K562 (cell line): ENCODE results near the gene HMGA1. TPM values are rescaled to one million over a fixed set of nuclear protein-coding genes. Genes with fewer than 3 reads are reported as not detected.

Source experiments
- ATF1 ChIP-seq, 2 experiments: fragments of 450-650 bp in 1 of 2; IDR thresholded peaks; 2 replicates each; pipeline ENCODE4 v1.6.1; 2016; ENCODE audit warnings: missing compliant biosample characterization in 1 of 2, missing genetic modification characterization in 1 of 2
- CBFB ChIP-seq: sonication (generic); formaldehyde crosslinking; IDR thresholded peaks from 2 replicates; pipeline ENCODE4 v1.4.0; 2020; ENCODE audit warnings: mild to moderate bottlenecking, missing genetic modification reagents
- CHCHD3 ChIP-seq: fragments of 250-450 bp; sonication (Bioruptor Pico); IDR thresholded peaks from 2 replicates; pipeline ENCODE4 v2.1.2; 2022; ENCODE audit warnings: mild to moderate bottlenecking
- HDAC6 ChIP-seq: IDR thresholded peaks from 2 replicates; pipeline ENCODE4 v1.6.1; 2012; ENCODE audit warnings: low read depth, mild to moderate bottlenecking, control low read depth, inconsistent platforms, low read length, moderate library complexity
- HNRNPUL1 ChIP-seq: fragments of 200-400 bp; formaldehyde crosslinking; IDR thresholded peaks from 2 replicates; pipeline ENCODE4 v1.6.1; 2017; ENCODE audit warnings: low read length
- NCOA1 ChIP-seq: fragments of 450-650 bp; IDR thresholded peaks from 2 replicates; pipeline ENCODE4 v1.6.1; 2016; ENCODE audit warnings: low read depth
- NELFE ChIP-seq: IDR thresholded peaks from 2 replicates; pipeline ENCODE4 v1.6.1; 2011; ENCODE audit warnings: mild to moderate bottlenecking; ENCODE audit not compliant: insufficient read depth, insufficient read length
- PHB ChIP-seq: fragments of 250-450 bp; sonication (Bioruptor Pico); IDR thresholded peaks from 2 replicates; pipeline ENCODE4 v1.5.0; 2021
- PHB2 ChIP-seq: fragments of 450-650 bp; IDR thresholded peaks from 2 replicates; pipeline ENCODE4 v1.6.1; 2017; ENCODE audit warnings: low read depth
- PHF20 ChIP-seq: fragments of 450-650 bp; IDR thresholded peaks from 2 replicates; pipeline ENCODE4 v1.6.1; 2018; ENCODE audit not compliant: partially characterized antibody
- POLR2B ChIP-seq: fragments of 450-650 bp; IDR thresholded peaks from 2 replicates; pipeline ENCODE4 v1.6.1; 2018; ENCODE audit warnings: low read depth; ENCODE audit not compliant: partially characterized antibody
- ZNF311 ChIP-seq: fragments of 250-450 bp; sonication (Bioruptor Pico); IDR thresholded peaks from 2 replicates; pipeline ENCODE4 v1.4.0; 2020; ENCODE audit warnings: mild to moderate bottlenecking, moderate library complexity
- polyA plus RNA-seq, 8 experiments: library from polyadenylated mRNA; depleted of rRNA in 4 of 8; stranded (reverse) in 5 of 8; unstranded in 3 of 8; fragments of >200 nt; fragmentation: Nextera tagmentation in 2 of 8; fragmentation: Illumina TruSeq in 1 of 8; extraction: Ambion mirVana in 2 of 8; extraction: Trizol in 1 of 8; gene quantifications; 2 replicates each; pipeline versions ENCODE4 v1.2.1 to v1.2.3, GENCODE V29; 2011 to 2014; ENCODE audit warnings: inconsistent platforms in 1 of 8, missing spikeins in 1 of 8
- total RNA-seq, 7 experiments: library from RNA; depleted of rRNA in 6 of 7; stranded (reverse); fragments of >200 nt in 6 of 7; fragmentation: Illumina TruSeq in 2 of 7; extraction: Trizol in 2 of 7; gene quantifications; 2 replicates each; pipeline versions ENCODE4 v1.2.1 to v1.2.3, GENCODE V29; 2011 to 2021; ENCODE audit warnings: low replicate concordance in 1 of 7
- TF ChIP-seq, protein P1 (sequence below): fragments of 250-450 bp; sonication (Bioruptor Pico); IDR thresholded peaks from 2 replicates; pipeline ENCODE4 v1.8.0; 2021; ENCODE audit warnings: borderline replicate concordance, mild to moderate bottlenecking, moderate library complexity; ENCODE audit not compliant: poor library complexity, severe bottlenecking
- TF ChIP-seq, protein P2 (sequence below): fragments of 250-450 bp; sonication (Bioruptor Pico); IDR thresholded peaks from 2 replicates; pipeline ENCODE4 v1.8.0; 2022; ENCODE audit warnings: inconsistent platforms
- TF ChIP-seq, protein P3 (sequence below): fragments of 450-650 bp; IDR thresholded peaks from 2 replicates; pipeline ENCODE4 v1.6.1; 2016; ENCODE audit warnings: low read depth

The HMGA1 gene
- total and polyA plus RNA-seq, 9 of the 15 experiments (the other 6 are each of a cell fraction or from before 2014, with no cell fraction given) = 27.8 to 1,947 (median 594) TPM

DNA sequence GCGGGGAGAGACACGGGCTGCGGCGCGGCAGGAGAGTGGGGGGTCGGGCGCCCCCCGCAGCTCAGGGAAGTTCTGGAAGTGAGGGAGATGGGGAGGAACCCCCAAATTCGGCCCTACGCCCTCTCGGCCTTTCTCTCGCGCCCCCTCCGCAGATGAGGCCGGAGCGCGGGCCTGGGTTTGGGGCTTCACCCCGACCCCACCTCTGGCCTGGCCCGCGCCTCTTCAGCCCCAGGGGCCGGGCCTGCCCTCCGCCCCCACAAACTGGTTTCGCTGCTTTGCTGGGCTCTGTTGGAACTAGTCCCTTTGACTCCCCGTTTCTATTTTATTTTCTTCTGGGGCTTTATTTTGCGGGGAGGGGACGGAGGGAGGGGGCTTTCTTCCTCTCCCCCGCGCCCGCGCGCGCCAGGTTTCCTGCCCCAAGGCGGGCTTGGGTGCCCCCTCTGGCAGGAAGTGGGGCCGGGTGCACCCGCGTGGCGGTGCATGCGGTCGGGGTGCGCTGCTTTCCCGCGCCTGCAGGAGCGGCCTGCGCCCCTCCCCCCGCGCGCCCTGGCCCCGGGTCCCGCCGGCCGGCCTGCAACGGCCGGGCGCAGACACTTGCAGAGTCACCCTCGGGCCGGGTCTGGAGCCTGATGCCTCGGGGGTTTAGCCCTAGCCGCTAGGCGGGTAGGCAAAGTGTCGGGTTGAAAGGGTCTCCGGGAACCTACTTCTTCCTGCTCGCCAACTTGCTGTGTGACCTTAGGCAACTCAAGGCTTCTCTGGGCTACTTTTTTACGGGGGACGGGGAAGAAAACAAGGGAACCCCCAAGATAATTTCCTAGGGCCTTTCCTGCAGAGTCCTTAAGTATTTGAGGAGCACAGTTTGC is 1.3 kb downstream of the HMGA1 start (continued):
- TF ChIP-seq ATF1 (CRISPR knock-in tag; IDR thresholded peaks at IDR 0.05) (no peak), ATF1 (tag; IDR thresholded peaks at IDR 0.05) (peak; percentile 59; the same call in 1 of the 2 replicates), PHB2 (no peak), CHCHD3 (CRISPR knock-in tag) (no peak), ZNF311 (CRISPR knock-in tag) (no peak), PHF20 (peak; percentile 23), CBFB (CRISPR knock-in tag) (peak; percentile 93; the same call in 1 of the 2 replicates), NELFE (no peak), NCOA1 (no peak), HNRNPUL1 (no peak), POLR2B (peak; percentile 44), HDAC6 (no peak), PHB (no peak)
- TF ChIP-seq, protein P1, sequence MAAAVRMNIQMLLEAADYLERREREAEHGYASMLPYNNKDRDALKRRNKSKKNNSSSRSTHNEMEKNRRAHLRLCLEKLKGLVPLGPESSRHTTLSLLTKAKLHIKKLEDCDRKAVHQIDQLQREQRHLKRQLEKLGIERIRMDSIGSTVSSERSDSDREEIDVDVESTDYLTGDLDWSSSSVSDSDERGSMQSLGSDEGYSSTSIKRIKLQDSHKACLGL (CRISPR knock-in tag) = peak; percentile 24
- TF ChIP-seq, protein P2, sequence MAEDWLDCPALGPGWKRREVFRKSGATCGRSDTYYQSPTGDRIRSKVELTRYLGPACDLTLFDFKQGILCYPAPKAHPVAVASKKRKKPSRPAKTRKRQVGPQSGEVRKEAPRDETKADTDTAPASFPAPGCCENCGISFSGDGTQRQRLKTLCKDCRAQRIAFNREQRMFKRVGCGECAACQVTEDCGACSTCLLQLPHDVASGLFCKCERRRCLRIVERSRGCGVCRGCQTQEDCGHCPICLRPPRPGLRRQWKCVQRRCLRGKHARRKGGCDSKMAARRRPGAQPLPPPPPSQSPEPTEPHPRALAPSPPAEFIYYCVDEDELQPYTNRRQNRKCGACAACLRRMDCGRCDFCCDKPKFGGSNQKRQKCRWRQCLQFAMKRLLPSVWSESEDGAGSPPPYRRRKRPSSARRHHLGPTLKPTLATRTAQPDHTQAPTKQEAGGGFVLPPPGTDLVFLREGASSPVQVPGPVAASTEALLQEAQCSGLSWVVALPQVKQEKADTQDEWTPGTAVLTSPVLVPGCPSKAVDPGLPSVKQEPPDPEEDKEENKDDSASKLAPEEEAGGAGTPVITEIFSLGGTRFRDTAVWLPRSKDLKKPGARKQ (CRISPR knock-in tag) = no peak
- TF ChIP-seq, protein P3, sequence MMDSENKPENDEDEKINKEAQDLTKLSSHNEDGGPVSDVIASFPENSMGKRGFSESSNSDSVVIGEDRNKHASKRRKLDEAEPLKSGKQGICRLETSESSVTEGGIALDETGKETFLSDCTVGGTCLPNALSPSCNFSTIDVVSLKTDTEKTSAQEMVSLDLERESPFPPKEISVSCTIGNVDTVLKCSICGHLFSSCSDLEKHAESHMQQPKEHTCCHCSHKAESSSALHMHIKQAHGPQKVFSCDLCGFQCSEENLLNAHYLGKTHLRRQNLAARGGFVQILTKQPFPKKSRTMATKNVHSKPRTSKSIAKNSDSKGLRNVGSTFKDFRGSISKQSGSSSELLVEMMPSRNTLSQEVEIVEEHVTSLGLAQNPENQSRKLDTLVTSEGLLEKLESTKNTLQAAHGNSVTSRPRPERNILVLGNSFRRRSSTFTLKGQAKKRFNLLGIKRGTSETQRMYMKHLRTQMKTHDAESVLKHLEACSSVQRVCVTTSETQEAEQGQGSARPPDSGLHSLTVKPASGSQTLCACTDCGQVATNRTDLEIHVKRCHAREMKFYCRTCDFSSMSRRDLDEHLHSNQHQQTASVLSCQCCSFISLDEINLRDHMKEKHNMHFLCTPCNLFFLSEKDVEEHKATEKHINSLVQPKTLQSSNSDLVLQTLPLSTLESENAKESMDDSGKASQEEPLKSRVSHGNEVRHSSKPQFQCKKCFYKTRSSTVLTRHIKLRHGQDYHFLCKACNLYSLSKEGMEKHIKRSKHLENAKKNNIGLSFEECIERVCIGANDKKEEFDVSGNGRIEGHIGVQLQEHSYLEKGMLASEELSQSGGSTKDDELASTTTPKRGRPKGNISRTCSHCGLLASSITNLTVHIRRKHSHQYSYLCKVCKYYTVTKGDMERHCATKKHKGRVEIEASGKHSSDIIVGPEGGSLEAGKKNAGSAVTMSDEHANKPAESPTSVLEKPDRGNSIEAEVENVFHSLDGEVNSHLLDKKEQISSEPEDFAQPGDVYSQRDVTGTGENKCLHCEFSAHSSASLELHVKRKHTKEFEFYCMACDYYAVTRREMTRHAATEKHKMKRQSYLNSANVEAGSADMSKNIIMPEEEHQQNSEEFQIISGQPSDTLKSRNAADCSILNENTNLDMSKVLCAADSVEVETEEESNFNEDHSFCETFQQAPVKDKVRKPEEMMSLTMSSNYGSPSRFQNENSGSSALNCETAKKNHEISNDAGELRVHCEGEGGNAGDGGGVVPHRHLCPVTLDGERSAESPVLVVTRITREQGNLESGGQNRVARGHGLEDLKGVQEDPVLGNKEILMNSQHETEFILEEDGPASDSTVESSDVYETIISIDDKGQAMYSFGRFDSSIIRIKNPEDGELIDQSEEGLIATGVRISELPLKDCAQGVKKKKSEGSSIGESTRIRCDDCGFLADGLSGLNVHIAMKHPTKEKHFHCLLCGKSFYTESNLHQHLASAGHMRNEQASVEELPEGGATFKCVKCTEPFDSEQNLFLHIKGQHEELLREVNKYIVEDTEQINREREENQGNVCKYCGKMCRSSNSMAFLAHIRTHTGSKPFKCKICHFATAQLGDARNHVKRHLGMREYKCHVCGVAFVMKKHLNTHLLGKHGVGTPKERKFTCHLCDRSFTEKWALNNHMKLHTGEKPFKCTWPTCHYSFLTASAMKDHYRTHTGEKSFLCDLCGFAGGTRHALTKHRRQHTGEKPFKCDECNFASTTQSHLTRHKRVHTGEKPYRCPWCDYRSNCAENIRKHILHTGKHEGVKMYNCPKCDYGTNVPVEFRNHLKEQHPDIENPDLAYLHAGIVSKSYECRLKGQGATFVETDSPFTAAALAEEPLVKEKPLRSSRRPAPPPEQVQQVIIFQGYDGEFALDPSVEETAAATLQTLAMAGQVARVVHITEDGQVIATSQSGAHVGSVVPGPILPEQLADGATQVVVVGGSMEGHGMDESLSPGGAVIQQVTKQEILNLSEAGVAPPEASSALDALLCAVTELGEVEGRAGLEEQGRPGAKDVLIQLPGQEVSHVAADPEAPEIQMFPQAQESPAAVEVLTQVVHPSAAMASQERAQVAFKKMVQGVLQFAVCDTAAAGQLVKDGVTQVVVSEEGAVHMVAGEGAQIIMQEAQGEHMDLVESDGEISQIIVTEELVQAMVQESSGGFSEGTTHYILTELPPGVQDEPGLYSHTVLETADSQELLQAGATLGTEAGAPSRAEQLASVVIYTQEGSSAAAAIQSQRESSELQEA = no peak
